Muscle layer of colon (tissue), 2 donors: ENCODE measurements around the gene DLST.

Experiments used
- H3K27ac ChIP-seq: one replicate; pipeline ENCODE4 v1.7.0; 2013; ENCODE audit warnings: low read depth, mild to moderate bottlenecking, low read length, moderate library complexity
- H3K27me3 ChIP-seq, 2 donors: one replicate each; pipeline ENCODE4 v1.7.0; 2013; ENCODE audit warnings: low read length in 2 of 2, mild to moderate bottlenecking in 2 of 2; ENCODE audit not compliant: insufficient read depth in 2 of 2, control insufficient read depth in 1 of 2
- H3K36me3 ChIP-seq: one replicate; pipeline ENCODE4 v1.7.0; 2013; ENCODE audit warnings: mild to moderate bottlenecking, low read length; ENCODE audit not compliant: insufficient read depth
- H3K4me1 ChIP-seq: one replicate; pipeline ENCODE4 v1.7.0; 2013; ENCODE audit warnings: mild to moderate bottlenecking, low read length; ENCODE audit not compliant: insufficient read depth
- H3K4me3 ChIP-seq, 2 donors: one replicate each; pipeline ENCODE4 v1.7.0; 2013; ENCODE audit warnings: low read length in 2 of 2, low read depth in 1 of 2, mild to moderate bottlenecking in 1 of 2, moderate library complexity in 1 of 2
- H3K9ac ChIP-seq: one replicate; pipeline ENCODE4 v1.7.0; 2013; ENCODE audit warnings: low read length
- H3K9me3 ChIP-seq: one replicate; pipeline ENCODE4 v1.7.0; 2013; ENCODE audit warnings: mild to moderate bottlenecking, low read length
- donor health status: abdominal sarcoma.
- donor health status: Adenocarcinoma of cecum.

Gene DLST

DNA sequence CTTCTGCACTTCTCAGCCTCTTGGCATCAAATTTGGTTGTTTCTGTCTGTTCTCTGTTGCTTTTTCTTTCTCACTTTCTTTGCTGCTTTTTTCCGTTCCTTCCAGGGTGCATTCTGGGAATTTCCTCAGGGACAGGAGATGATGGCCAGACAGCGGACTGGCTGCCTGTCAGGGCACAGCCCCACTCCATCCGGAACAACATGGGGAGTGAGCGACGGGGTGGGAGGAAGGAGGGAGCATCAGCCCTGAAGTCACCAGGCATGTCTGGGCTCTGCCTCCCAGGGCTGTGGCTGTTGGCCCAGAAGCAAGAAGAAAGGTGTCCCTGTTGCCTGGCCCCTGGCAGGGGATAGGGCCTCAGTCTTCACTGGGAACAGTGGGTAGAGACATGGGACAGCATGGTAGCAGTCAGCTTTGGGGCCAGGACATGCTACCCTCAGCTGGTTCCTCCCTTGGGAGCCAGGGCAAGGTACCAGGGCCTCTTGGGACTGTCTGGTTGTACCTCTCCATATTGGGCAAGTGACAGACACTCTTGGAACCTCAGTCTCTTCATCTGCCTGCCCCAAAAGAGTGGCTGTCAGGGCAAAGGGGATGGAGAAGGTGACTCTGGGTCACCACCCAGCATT, 65.1 kb downstream of the DLST start:
- Histone ChIP-seq H3K4me1 (peaks cover 5% of the 10 kb centered on the region), H3K4me3 (peak overlapping the region in 1 of 2 donors; percentile 4), H3K36me3 (no peaks in the 10 kb centered on the region), H3K27ac (no peak overlapping the region), H3K9me3 (no peaks in the 10 kb centered on the region), H3K9ac (no peak overlapping the region), H3K27me3 (peaks cover 0 to 22% of the 10 kb centered on the region in 2 donors)

DNA sequence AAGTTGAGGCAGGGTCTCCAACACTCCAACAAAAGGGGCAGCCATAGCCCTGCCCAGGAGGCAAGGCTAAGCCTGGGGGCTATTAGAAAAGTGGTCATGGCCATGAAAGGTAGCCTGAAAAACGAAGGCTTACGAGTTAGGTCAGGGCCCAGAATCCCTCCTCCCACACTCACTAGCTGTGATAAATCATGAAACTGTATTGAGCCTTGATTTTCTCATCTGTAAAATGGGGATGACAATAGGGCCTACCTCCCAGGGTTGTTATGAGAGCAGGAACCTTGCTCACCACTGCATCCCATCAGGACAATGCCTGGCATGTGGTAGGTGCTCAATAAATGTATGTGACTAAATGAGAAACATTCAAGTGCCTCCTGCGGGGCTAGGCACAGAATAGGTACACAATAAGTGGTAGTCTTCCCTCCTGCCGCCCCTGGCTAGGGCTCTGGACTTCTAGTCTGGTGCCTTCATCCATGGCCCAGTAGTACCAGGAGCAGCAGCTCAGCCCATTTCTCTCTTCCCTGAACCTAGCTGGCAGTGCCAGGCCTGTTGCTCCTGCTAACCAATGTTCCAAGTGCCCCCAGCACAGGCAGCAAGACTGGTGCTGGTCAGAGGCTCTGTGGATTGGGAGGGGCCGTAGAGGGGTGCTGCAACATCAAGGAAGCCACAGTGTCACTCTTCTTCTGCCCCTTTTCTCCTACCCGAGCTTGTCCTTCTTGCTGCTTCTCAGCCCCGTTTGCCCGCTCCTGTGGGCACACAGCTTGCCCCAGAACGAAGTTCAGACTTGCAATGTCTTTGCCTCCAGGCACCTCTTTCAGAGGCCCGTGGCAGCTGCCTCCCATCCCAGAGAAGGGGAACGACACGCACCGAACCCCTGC, 65.9 kb downstream of the DLST start:
- H3K27ac ChIP-seq: no peak overlapping the region
- no peaks in the 10 kb centered on the region for H3K36me3 ChIP-seq
- H3K4me3 ChIP-seq: no peak overlapping the region
- H3K27me3 ChIP-seq: peaks cover 0 to 28% of the 10 kb centered on the region in 2 donors
- no peaks in the 10 kb centered on the region for H3K4me1 ChIP-seq
- H3K9me3 ChIP-seq: no peaks in the 10 kb centered on the region
- H3K9ac ChIP-seq: no peak overlapping the region

DNA sequence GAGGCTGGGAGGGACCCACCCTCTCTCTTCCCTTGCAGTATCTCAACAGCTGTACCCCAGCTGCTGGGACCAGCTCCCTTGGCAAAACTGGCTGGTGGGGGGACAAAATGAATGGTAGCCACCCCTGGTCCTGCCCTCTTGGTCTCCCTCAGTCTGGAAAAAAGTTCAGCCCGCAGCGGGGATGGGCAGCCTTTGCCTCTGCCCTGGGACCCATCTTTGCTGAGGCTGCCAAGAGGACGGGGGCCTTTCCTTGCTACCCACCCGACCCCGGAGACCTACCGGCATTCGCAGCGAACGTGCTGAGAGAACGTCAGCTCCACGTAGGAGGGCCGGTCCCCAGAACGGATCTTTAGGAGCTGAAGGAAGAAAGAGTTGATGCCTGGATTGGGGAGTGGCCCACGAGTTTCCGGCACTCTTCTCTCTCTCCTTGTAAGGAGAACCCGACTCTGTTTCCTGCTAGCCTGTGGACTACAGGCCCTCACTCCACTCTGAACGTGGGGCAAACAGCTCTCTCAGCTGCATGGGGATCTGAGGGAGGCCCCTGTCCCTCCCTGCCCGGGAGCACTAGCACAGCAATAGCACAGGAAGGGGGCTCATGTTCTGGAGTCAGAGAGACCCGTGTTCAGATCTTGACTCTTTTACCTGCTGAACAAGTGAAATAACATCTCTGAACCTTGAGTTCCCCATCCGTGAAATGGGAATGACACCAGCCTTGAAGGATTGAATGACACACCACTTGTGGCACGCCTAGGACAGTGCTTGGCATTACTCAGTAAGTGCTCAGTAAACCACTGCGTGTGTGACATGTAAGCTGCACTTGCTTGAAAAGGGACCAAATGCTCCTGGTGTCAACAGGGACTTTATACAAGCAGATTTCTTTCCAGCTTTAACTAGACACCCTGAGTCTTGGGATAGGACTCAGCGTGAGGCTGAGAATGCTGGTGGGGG, 66.8 kb downstream of the DLST start:
- H3K36me3 ChIP-seq: no peaks in the 10 kb centered on the region
- no peak overlapping the region for H3K4me3 ChIP-seq
- no peak overlapping the region for H3K9ac ChIP-seq
- no peak overlapping the region for H3K27ac ChIP-seq
- H3K9me3 ChIP-seq: no peaks in the 10 kb centered on the region
- H3K4me1 ChIP-seq: no peaks in the 10 kb centered on the region
- H3K27me3 ChIP-seq: peaks cover 0 to 30% of the 10 kb centered on the region in 2 donors

DNA sequence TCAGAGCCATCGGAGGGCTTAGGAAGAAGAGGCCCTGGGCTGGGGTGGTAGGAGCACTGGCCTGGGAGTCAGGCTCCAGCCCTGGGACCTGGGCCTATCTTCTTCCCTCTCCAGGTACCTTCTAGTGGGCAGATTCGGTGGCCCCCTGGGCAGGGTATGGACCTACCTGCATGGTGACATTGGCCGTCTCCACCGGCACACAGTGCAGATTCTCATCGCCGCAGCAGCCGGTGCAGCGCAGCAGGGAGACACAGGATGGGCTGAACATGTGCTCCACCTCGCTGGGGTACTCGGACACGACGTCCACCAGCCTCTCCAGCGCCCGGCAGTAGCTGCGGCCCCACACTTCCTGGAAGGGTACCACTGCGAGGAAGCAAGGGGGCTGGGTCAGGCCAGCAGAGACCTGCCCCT, 67.5 kb downstream of the DLST start:
- H3K4me1 ChIP-seq: no peaks in the 10 kb centered on the region
- H3K27me3 ChIP-seq: peaks cover 0 to 35% of the 10 kb centered on the region in 2 donors
- no peak overlapping the region for H3K4me3 ChIP-seq
- H3K9me3 ChIP-seq: no peaks in the 10 kb centered on the region
- no peak overlapping the region for H3K9ac ChIP-seq
- no peaks in the 10 kb centered on the region for H3K36me3 ChIP-seq
- no peak overlapping the region for H3K27ac ChIP-seq

DNA sequence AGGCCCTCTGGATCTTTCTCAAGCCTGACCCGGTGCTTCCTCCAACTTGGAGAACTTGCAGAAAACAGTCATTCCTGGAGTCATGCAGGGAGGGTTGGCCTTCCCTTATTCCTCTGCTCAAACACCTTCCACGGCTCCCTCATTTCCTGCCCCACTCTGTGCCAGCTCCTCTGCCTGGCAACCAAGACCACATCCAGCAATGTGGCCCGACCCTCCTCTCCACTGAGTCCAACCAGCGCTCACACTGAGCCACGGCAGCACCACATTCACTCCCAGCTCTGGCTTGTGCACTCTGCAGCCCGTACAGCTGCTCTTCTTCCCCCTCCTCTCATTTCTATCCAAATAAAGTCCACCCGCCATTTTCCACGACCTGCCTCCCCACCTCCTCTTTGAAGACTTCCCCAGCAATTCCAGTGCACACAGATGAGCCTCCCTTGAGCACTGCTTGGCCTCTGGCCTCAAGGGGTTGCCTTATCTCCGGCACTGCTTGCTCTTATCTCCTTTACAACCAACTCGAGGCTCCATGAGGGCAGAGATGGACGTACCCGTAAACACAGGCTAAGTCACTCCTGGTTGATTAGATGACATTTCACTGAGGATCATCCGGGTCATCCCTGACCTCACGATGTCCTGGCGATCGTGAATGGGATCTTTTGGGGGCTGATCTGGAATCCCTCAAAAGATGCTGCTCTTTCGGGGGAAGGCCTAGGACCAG, 68.3 kb downstream of the DLST start:
- Histone ChIP-seq H3K9me3 (no peaks in the 10 kb centered on the region), H3K36me3 (no peaks in the 10 kb centered on the region), H3K9ac (no peak overlapping the region), H3K27ac (no peak overlapping the region), H3K4me1 (peaks cover 2% of the 10 kb centered on the region), H3K4me3 (no peak overlapping the region), H3K27me3 (peaks cover 0 to 39% of the 10 kb centered on the region in 2 donors)

DNA sequence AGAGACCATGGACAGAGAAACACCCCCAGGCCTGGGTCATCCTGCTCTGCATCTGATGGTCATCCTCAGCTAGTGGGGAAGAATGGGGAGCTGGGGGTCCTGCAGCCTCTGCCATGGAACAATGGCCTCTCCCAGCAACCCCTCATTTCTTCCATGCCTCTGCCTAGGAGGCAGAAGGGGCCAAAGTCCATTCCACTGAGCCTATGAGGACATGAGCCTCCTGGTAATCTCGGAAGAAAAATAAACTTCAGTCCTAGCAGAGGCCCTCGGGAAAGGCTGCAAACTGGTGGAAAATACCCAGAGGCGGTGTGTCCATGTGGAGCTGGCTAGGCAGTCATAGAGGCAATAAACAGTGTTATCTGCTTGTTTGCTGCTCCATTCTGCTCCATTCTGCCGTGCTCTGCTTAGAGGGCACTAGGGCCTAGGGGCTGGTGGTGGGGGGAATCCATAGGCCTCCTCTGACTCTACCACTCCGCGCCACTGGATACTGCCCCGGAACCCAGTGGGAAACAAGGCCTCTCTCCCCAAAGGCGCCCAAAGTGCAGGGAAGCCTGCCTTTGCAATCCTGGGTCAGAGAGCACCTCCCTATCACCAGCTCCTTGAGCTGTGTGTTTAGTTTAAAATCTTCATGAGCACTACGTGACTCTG, 69.2 kb downstream of the DLST start:
- peaks cover 0 to 39% of the 10 kb centered on the region in 2 donors for H3K27me3 ChIP-seq
- H3K27ac ChIP-seq: no peak overlapping the region
- H3K36me3 ChIP-seq: no peaks in the 10 kb centered on the region
- no peak overlapping the region for H3K9ac ChIP-seq
- H3K9me3 ChIP-seq: no peaks in the 10 kb centered on the region
- no peak overlapping the region for H3K4me3 ChIP-seq
- H3K4me1 ChIP-seq: peaks cover 5% of the 10 kb centered on the region

DNA sequence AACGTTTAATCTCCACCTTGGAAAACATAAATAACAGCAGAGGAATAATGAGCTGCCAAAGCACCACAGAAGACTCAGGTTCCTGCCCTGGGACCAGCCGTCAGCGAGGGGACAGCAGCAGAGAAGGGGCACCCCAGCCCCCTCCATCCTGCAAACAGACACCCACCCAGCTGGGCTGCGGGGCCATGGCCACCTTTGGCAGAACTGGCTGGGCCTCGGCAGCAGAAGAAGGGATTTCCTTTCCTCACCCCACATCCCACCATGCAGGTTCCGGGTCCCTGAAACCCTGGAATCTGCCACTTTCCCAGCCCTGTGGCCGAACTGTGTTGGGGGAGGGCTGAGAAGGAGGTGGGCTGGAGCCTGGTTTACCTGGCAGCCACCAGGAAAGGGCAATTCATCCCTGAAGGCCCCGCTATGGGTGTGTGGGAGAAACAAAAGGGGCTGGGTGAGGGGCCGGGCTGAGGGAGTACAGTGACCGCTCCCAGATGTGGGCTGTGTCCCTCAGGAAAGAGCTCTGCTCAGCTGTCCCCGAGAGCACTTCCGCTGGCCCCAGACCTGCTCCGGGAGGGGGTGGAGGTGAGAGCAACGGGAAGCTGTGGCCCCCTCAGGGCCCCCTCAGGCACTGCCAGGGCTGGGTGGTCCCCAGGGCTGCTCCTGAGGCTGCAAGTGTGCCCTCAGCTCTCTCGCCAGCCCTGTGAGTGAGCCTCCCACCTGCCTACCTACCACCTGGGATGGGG, 69.9 kb downstream of the DLST start:
- Histone ChIP-seq H3K9me3 (no peaks in the 10 kb centered on the region), H3K27me3 (peaks cover 0 to 39% of the 10 kb centered on the region in 2 donors), H3K4me3 (no peak overlapping the region), H3K27ac (no peak overlapping the region), H3K36me3 (no peaks in the 10 kb centered on the region), H3K9ac (no peak overlapping the region), H3K4me1 (peaks cover 5% of the 10 kb centered on the region)

DNA sequence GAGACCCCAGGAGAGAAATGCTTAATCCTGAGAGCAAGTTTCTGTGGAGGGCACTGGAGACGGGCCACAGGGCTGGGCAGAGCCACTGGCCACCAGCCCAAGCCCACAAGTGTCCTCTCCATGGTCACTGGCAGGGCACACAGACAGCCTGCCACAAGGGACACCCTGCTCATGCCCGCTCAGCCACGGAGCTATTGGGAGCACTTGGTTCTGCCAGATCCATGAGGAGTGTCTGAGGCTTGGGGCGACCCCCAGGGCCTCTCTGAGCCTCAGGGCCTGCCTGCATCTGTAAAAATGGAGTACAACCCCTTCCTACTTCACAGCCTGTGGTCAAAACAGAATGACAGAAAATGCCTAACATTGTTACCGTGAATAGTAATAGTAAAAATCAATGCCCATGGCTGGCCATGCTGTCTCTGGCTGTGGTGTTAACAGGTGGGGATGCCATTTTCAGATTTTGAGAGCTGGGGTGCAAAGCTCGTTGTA, 70.5 kb downstream of the DLST start:
- no peaks in the 10 kb centered on the region for H3K36me3 ChIP-seq
- H3K4me1 ChIP-seq: peaks cover 5% of the 10 kb centered on the region
- no peak overlapping the region for H3K9ac ChIP-seq
- H3K4me3 ChIP-seq: no peak overlapping the region
- H3K27me3 ChIP-seq: peaks cover 0 to 39% of the 10 kb centered on the region in 2 donors
- no peaks in the 10 kb centered on the region for H3K9me3 ChIP-seq
- no peak overlapping the region for H3K27ac ChIP-seq

DNA sequence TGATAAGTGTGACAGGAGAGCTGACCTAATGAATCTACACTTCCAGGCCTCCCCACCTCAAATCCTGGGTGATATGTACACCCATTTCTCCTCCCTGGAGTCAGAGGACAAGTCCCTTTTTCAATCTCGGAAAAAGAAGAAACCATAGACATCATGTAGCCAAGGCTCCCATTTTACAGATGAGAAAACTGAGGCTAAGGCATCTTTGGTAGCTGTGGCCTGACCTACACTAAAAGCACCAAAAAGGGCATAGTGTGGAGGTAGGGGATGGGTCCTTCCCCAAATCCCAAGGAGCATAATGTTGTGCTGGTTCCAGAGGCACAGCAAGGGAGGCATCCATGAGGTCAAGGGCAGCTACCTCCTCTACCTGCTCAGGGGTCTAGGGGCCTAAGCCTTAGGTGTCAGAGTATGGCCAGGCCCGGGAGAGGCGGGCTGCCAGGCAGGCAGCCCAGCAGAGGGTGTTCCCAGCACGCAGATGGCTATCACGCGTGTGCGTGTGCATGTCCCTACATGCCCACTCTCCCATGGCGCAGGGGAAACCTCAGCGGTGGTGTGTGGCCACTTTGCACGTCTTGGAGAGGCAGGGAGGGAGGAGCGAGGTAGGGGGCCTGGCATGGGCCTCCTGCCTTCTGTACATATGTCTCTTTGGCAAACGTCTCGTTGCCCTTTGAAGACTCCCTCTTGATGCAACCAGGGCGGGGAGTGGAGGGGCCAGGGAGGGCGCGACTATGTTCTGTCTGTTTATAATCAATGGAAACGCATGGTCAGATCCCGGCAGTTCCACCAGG, 71.2 kb downstream of the DLST start:
- H3K4me1 ChIP-seq: peaks cover 5% of the 10 kb centered on the region
- H3K9ac ChIP-seq: no peak overlapping the region
- H3K4me3 ChIP-seq: no peak overlapping the region
- no peaks in the 10 kb centered on the region for H3K36me3 ChIP-seq
- H3K27ac ChIP-seq: no peak overlapping the region
- H3K9me3 ChIP-seq: no peaks in the 10 kb centered on the region
- peaks cover 0 to 39% of the 10 kb centered on the region in 2 donors for H3K27me3 ChIP-seq
